OCI-LY7 (cell line): Measurements from ENCODE around the gene SARDH. TPM values are rescaled to one million over a fixed set of nuclear protein-coding genes. Genes with fewer than 3 reads are reported as not detected.

Experiments used
- BruUV-seq: library from RNA; stranded (reverse); fragments of 400-500 nt; replicated peaks from 2 replicates; lab custom pipeline; 2021; lab: Mats Ljungman, UMichigan
- CTCF ChIA-PET: fragments of 300-600 bp; sonication (Branson Sonifier 250); formaldehyde crosslinking; loops from one replicate; lab custom pipeline; 2022; ENCODE audit warnings: antibody characterized with exemption; ENCODE audit not compliant: unreplicated experiment; lab: Charles Lee
- POLR2A ChIA-PET: fragments of 300-600 bp; sonication (Branson Sonifier 250); formaldehyde crosslinking; loops from one replicate; lab custom pipeline; 2022; ENCODE audit warnings: antibody characterized with exemption; lab: Charles Lee
- DNase-seq: peaks from one replicate; pipeline ENCODE4 v3.0.0-alpha.2; 2015; ENCODE audit warnings: low spot score
- H2AFZ ChIP-seq: fragments of 200-600 bp; sonication (generic), shearing (Covaris generic); 2 replicates; pipeline ENCODE4 v1.6.1; 2014; ENCODE audit warnings: mild to moderate bottlenecking, antibody characterized with exemption, low read length, moderate library complexity
- H3K27ac ChIP-seq: fragments of 200-600 bp; sonication (generic); 2 replicates; pipeline ENCODE4 v1.5.1; 2014; ENCODE audit warnings: mixed run types, low read depth, mild to moderate bottlenecking, moderate library complexity, low read length, inconsistent platforms; ENCODE audit not compliant: poor library complexity, severe bottlenecking
- H3K36me3 ChIP-seq: fragments of 200-600 bp; sonication (generic); 2 replicates; pipeline ENCODE4 v1.6.1; 2014; ENCODE audit warnings: mild to moderate bottlenecking, antibody characterized with exemption, low read length, moderate library complexity, mixed read lengths; ENCODE audit not compliant: insufficient read depth
- H3K4me1 ChIP-seq: fragments of 200-600 bp; sonication (generic); 2 replicates; pipeline ENCODE4 v1.5.1; 2014; ENCODE audit warnings: mild to moderate bottlenecking, low read length; ENCODE audit not compliant: insufficient read depth, poor library complexity, severe bottlenecking
- H3K4me2 ChIP-seq: fragments of 200-600 bp; sonication (generic); 2 replicates; pipeline ENCODE4 v1.6.1; 2014; ENCODE audit warnings: mild to moderate bottlenecking, low read length
- H3K4me3 ChIP-seq: fragments of 200-600 bp; sonication (generic); 2 replicates; pipeline ENCODE4 v1.5.1; 2014; ENCODE audit warnings: mild to moderate bottlenecking, low read depth, low read length; ENCODE audit not compliant: poor library complexity, severe bottlenecking
- H3K79me2 ChIP-seq: fragments of 200-600 bp; sonication (generic); 2 replicates; pipeline ENCODE4 v1.6.1; 2016; ENCODE audit warnings: low read depth, mild to moderate bottlenecking, low read length, moderate library complexity, mixed read lengths; ENCODE audit not compliant: insufficient read depth
- H3K9me2 ChIP-seq: fragments of 200-600 bp; sonication (generic); 2 replicates; pipeline ENCODE4 v1.6.1; 2016; ENCODE audit warnings: mild to moderate bottlenecking, low read length, mixed read lengths; ENCODE audit not compliant: insufficient read depth
- H3K9me3 ChIP-seq: fragments of 200-600 bp; sonication (generic); 2 replicates; pipeline ENCODE4 v1.6.1; 2014; ENCODE audit warnings: mild to moderate bottlenecking, mixed run types, low read length, mixed read lengths
- H4K20me1 ChIP-seq: fragments of 200-600 bp; sonication (generic); 2 replicates; pipeline ENCODE4 v1.6.1; 2014; ENCODE audit warnings: mild to moderate bottlenecking, antibody characterized with exemption, low read length, moderate library complexity, mixed read lengths; ENCODE audit not compliant: insufficient read depth
- EZH2phosphoT487 ChIP-seq: fragments of 200-600 bp; sonication (generic); IDR thresholded peaks from 2 replicates; pipeline ENCODE4 v1.6.1; 2018; ENCODE audit warnings: low read depth, borderline replicate concordance, mild to moderate bottlenecking, mixed run types, antibody characterized with exemption, low read length, moderate library complexity, mixed read lengths
- intact Hi-C: fragments of 100-400 bp; cut with micrococcal nuclease; formaldehyde crosslinking; loops from one replicate; pipeline ENCODE4 v1.10.0; 2022; ENCODE audit not compliant: unreplicated experiment
- total RNA-seq, 2 experiments: library from RNA; depleted of rRNA in 1 of 2; stranded (reverse); fragments of >200 nt in 1 of 2; shearing (Covaris generic) in 1 of 2; gene quantifications; 2 replicates each; pipeline ENCODE4 v1.2.3, GENCODE V29; 2014 to 2022
- TF ChIP-seq, protein P1 (sequence below): fragments of 200-600 bp; sonication (generic); conservative IDR thresholded peaks from 2 replicates; pipeline ENCODE4 v1.5.1; 2014; ENCODE audit warnings: mild to moderate bottlenecking, antibody characterized with exemption, low read length, moderate library complexity, mixed read lengths

The SARDH gene
- total RNA-seq, 2 experiments from 2014 or later, result 42.8 to 60.8 TPM

DNA sequence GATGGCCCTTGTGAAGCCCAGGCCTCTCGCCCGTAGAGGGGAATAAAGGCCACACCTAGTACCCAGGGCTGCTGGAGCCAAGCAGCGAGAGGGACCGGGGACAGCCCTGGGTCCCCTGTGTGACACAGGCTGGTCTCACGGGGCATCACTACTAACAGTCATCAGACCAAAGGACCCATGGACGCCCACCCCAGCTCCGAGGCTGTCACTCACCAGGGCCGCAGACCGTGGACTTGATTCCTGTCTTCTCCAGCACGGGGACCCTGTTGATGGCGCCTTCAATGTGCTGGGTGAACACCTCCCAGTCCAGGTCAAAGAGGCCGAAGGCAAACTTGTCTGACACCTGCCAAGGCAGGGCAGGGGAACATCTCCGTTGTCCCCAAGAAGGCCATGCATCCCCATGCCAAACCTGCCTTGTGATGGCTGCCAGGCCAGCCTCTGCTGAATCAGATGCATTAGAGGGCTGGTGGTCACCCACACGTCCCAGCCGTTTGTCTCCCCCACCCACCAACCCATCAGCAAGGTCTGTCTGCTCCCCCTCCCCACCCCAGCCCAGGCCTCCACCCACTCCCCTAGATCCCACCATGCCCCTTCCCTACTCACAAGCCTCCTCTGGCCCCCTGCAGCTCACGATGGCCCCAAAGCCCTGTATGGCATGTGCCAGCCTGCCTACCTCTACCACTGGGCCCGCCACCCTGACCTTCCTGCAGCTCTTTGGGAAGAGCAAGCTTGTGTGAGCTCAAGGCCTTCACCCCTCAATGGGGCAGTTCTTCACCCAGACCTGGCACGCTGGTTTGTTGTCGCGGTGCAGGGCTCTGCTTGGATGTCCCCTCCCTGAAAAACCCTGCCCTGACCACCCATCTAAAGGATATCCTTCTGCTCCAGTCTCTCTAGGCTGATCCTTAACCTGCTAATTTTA, 20.8 kb downstream of the SARDH start:
- BruUV-seq, result no TSS peak
- H4K20me1 ChIP-seq, result no peaks in the 10 kb centered on the region
- ChIA-PET CTCF (no interaction called here), POLR2A (no interaction called here)
- H3K4me3 ChIP-seq, result no peak overlapping the region
- intact Hi-C loops, result loop anchor here (5.0 kb wide), 1 partner anchor 60 kb away; no protein-coding TSS in a partner anchor
- peaks cover 19% of the 10 kb centered on the region for H3K4me1 ChIP-seq
- no peak for TF ChIP-seq EZH2phosphoT487
- TF ChIP-seq, protein P1, sequence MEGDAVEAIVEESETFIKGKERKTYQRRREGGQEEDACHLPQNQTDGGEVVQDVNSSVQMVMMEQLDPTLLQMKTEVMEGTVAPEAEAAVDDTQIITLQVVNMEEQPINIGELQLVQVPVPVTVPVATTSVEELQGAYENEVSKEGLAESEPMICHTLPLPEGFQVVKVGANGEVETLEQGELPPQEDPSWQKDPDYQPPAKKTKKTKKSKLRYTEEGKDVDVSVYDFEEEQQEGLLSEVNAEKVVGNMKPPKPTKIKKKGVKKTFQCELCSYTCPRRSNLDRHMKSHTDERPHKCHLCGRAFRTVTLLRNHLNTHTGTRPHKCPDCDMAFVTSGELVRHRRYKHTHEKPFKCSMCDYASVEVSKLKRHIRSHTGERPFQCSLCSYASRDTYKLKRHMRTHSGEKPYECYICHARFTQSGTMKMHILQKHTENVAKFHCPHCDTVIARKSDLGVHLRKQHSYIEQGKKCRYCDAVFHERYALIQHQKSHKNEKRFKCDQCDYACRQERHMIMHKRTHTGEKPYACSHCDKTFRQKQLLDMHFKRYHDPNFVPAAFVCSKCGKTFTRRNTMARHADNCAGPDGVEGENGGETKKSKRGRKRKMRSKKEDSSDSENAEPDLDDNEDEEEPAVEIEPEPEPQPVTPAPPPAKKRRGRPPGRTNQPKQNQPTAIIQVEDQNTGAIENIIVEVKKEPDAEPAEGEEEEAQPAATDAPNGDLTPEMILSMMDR, result no peak
- H3K9me3 ChIP-seq, result no peaks in the 10 kb centered on the region
- DNase-seq, result no peak
- H3K27ac ChIP-seq, result no peak overlapping the region
- no peak overlapping the region for H3K4me2 ChIP-seq
- no peaks in the 10 kb centered on the region for H3K36me3 ChIP-seq
- no peaks in the 10 kb centered on the region for H3K9me2 ChIP-seq
- H3K79me2 ChIP-seq, result no peaks in the 10 kb centered on the region
- no peak overlapping the region for H2AFZ ChIP-seq

DNA sequence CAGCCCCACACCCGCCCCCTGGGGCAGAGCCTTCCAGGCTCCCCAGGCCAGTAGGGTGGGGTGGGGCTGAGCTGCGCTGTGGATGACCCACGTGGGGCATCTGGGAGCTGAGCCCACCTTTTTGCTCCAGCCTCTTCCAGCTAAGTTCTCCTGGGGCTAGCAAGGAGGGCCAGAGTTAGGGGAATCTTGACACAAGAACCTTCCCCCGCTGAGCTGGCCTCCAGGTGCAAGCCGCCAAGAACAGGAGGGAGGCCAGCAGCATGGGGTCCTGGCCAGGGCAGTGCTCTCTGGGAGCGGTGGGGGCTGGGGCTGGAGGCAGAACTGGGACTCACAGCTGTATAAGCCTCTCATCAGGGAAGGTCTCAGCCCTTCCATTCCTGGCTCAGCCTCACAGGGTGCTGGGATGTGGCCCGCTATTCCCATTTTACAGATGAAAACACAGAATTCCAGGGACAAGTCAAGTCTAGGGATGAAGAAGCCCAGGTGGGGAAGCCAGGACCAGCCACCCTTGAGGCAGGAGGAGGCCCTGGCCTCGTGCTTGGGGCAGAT, 21.5 kb downstream of the SARDH start:
- Histone ChIP-seq H3K4me1 (peaks cover 19% of the 10 kb centered on the region), H3K27ac (no peak overlapping the region), H3K9me3 (no peaks in the 10 kb centered on the region), H3K79me2 (no peaks in the 10 kb centered on the region), H2AFZ (no peak overlapping the region), H3K4me2 (no peak overlapping the region), H3K36me3 (no peaks in the 10 kb centered on the region), H3K9me2 (no peaks in the 10 kb centered on the region), H3K4me3 (no peak overlapping the region), H4K20me1 (no peaks in the 10 kb centered on the region)
- TF ChIP-seq, protein P1, result no peak
- TF ChIP-seq EZH2phosphoT487, result no peak
- ChIA-PET CTCF (no interaction called here), POLR2A (no interaction called here)
- intact Hi-C loops, result loop anchor here (5.0 kb wide), 1 partner anchor 59 kb away; no protein-coding TSS in a partner anchor
- no TSS peak for BruUV-seq
- DNase-seq, result no peak
